ENCODE results near the gene ABHD16B.

The ABHD16B gene

DNA sequence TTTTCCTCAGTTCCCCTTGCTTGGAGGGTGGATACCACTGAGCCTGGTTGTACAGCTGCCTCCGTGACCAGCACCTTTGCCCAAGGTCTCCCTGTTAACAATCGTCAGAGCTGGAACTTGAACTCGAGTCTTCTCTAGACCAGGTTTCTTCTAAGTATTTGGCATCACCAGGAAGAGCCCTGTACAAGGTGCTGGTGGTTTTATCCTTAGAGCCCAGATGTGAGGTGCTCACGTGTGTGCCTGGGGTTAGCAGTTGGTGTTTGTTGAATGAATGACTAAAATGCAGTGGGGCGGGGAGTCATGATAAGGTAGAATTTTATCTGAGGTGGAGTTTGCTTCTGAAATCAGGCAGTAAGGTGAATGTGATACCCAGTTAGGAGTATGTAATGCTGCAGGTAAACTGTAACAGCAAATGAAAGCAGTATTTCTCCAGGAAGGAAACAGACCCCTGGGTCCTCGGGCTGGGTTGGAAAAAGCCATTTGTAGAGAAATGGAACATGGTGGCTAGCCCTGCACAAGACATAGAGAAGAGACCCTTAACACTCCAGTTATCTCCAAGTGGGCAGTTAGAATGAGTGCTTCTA lies 36.8 kb downstream of the ABHD16B start:
- DNase-seq: no peak

DNA sequence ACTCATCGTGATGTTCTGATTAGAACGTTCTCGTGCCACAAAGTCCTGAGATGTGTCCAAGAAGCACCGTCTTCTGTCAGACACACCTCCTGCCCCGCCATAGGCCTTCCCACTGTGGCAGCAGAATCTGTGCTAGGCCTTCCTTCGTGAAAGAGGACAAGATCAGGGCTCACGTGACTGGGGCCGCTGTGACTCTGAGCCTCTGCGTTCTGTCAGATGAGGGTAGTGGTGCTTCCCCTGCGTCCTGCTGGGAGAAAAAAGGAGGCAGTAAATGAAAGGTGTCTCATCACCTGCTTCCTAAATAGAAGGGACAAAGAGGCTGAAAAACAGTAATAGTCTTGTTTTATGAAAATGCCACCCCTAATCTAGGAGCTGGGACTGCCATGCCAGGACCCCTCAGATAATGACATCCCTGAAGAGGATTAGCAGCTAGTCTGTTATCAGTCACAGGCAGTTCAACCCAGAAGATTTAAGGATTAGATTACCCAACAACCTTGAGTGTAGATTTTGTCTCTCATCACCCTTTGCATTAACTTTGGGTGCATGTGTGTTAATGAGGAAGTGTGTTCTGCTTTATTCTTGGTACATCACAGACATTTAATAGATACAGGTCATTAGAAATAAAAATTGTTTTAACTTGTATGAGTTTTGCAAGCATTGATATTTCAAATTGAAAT lies 37.7 kb downstream of the ABHD16B start:
- peak; percentile 68 to 75 for DNase-seq

DNA sequence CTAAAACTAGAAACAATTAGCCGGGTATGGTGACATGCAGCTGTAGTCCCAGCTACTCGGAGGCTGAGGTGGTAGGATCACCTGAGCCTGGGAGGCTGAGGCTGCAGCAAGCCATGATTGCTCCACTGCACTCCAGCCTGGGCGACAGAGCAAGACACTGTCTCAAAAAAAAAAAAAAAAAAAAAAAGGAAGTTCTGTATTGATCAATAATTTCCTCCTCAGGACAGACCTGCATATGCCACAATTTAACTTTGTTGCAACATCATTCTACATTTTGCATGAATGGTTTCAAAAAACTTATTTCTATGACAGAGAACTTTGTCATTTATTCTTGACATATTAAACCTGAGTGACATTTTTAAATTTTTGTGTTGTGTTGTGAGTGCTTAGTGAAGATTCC lies 39.1 kb downstream of the ABHD16B start:
- DNase-seq: peak; percentile 64 to 70

DNA sequence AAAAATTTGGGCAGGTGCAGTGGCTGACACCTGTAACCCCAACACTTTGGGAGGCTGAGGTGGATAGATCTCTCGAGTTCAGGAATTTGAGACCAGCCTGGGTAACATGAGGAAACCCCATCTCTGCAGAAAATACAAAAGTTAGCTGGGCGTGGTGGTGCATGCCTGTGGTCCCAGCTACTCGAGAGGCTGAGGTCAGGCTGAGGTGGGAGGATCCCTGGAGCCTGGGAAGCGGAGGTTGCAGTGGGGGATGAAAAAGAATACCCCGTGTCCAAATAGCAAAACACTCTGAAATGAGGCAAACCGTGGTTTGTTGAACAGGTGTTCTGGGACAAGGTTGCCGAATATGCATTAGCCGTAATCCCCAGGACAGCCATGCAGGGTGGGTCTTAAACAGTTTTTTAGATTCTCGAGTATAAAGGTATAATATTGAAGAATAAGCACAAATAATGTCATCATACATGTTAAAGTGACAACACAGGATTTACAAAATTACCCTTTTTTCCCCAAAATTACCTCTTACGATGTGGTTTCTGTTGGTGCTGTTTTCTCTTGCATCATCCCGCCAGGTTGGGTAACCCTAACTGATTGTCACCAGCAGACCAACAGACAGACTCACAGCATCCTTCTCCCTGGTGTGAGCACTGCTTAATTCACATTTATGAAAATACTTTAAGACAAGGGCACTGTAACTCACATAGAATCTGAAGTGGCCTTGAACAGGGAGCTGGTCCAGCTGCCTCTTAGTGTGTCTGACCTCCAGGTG lies 42.7 kb downstream of the ABHD16B start:
- peak; percentile 63 to 79 for DNase-seq

DNA sequence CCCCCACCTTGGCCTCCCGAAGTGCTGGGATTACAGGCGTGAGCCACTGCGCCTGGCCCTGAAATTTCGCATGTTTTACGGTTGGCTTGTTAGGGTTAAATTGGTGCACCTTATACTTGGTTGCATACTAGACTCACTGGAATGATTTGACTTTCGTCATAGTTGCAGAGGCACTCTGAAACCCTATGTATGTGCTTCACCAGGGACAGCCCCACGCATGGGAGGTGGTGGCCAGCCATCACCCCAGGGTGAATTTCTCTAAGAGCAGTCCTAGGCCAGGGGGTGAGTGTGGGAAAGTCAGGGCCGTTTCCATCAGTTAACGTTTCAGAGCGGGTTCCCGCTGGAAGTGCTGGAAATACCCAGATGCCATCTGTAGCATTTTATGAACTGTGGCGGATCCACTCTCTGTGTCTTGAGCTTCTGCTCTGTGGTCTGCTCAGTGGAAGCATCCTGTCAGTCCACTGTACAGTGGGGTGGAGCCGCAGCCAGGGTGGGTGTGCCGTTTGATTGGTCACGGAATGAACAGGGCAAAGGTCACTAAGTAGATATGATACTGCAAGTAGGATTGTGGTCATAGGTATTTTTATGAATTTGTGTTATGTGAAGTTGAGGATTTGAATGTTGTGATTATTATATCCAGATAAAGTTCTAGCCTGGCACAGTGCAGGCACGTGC lies 46.8 kb downstream of the ABHD16B start:
- DNase-seq: no peak

DNA sequence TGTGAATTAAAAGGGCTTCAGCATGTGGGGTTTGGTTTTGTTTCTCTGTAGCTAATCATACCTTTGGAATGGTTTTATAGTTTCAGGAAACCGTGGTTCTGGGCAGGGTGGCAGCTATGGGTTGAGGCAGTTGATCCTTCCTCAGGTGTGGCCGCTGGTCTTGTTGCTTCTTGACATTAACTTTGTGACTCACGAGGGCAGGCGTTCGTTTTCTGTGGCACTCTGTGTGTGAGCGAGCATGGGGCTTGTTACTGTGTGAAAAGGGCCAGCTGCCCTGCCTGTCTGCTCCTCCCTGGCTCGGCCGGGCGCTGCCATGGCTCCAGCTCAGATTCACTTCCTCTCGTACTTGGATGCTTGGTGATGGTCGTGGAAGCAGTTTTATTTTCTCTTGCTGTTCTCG lies 49.9 kb downstream of the ABHD16B start:
- DNase-seq: no peak

Measured in AML-193 (cell line).